GM18507 (cell line): ENCODE data around the gene EEFSEC.

ENCODE experiments used
- DNase-seq: peaks from one replicate; pipeline ENCODE4 v3.0.0; 2011; ENCODE audit warnings: low read depth; ENCODE audit not compliant: insufficient read length; ENCODE audit errors: extremely low spot score
- FAIRE-seq: peaks from 2 replicates; lab custom pipeline; 2011; peaks lifted over from hg19 to GRCh38; lab: Jason Lieb, UNC

EEFSEC gene

GRCh38 chr3:128438488-128439072 lies 285.3 kb downstream of the EEFSEC start:
- no peak for FAIRE-seq

GRCh38 chr3:128439226-128439625 lies 285.9 kb downstream of the EEFSEC start:
- FAIRE-seq: no peak
- no peak for DNase-seq

More at GRCh38 chr3:128438488-128439072, 285.3 kb downstream of the EEFSEC start:
- no peak for DNase-seq

GRCh38 chr3:128442070-128442469 lies 288.8 kb downstream of the EEFSEC start:
- no peak for FAIRE-seq
- no peak for DNase-seq

- FAIRE-seq: no peak
- DNase-seq: no peak
Observed at GRCh38 chr3:128442949-128443348, 289.7 kb downstream of the EEFSEC start.

GRCh38 chr3:128443771-128444170 lies 290.5 kb downstream of the EEFSEC start:
- FAIRE-seq: no peak

GRCh38 chr3:128445357-128445756 lies 292.1 kb downstream of the EEFSEC start:
- FAIRE-seq (no peak), DNase-seq (no peak)

More at GRCh38 chr3:128443771-128444170, 290.5 kb downstream of the EEFSEC start:
- DNase-seq: no peak

- FAIRE-seq (no peak), DNase-seq (no peak)
Observed at GRCh38 chr3:128446821-128447220, 293.5 kb downstream of the EEFSEC start.

- DNase-seq (peak; percentile 23), FAIRE-seq (peak; percentile 79)
Observed at GRCh38 chr3:128447561-128448013, 294.3 kb downstream of the EEFSEC start.

GRCh38 chr3:128448491-128448890 lies 295.2 kb downstream of the EEFSEC start:
- FAIRE-seq: no peak
- DNase-seq: no peak

GRCh38 chr3:128449111-128449638 lies 295.9 kb downstream of the EEFSEC start:
- no peak for DNase-seq
- no peak for FAIRE-seq

GRCh38 chr3:128452120-128452519 lies 298.8 kb downstream of the EEFSEC start:
- no peak for DNase-seq

GRCh38 chr3:128452678-128453275 lies 299.5 kb downstream of the EEFSEC start:
- FAIRE-seq (no peak), DNase-seq (no peak)

More at GRCh38 chr3:128452120-128452519, 298.8 kb downstream of the EEFSEC start:
- no peak for FAIRE-seq

- DNase-seq (no peak), FAIRE-seq (no peak)
Observed at GRCh38 chr3:128453501-128454309, 300.4 kb downstream of the EEFSEC start.

- FAIRE-seq: no peak
- no peak for DNase-seq
Observed at GRCh38 chr3:128454310-128454618, 301.0 kb downstream of the EEFSEC start.

- FAIRE-seq (no peak), DNase-seq (no peak)
Observed at GRCh38 chr3:128455116-128455515, 301.8 kb downstream of the EEFSEC start.

- DNase-seq (no peak), FAIRE-seq (no peak)
Observed at GRCh38 chr3:128455786-128456748, 302.8 kb downstream of the EEFSEC start.

GRCh38 chr3:128456776-128457715 lies 303.8 kb downstream of the EEFSEC start:
- DNase-seq (no peak), FAIRE-seq (no peak)

- FAIRE-seq: no peak
- DNase-seq: no peak
Observed at GRCh38 chr3:128457937-128458336, 304.7 kb downstream of the EEFSEC start.
